Ascending aorta (tissue), 2 donors: Measurements from ENCODE around the gene PLA2G4E. TPM values are rescaled to one million over a fixed set of nuclear protein-coding genes. Genes with fewer than 3 reads are reported as not detected.

Experiments used
- DNase-seq, 2 donors: peaks; one replicate each; pipeline ENCODE4 v3.0.0-alpha.2; 2019; ENCODE audit warnings: low spot score in 2 of 2
- H3K27ac ChIP-seq, 2 donors: fragments of 200-600 bp; sonication (generic); one replicate each; pipeline ENCODE4 v1.5.1; 2016 to 2017; ENCODE audit warnings: mild to moderate bottlenecking in 1 of 2
- H3K27me3 ChIP-seq: fragments of 200-600 bp; sonication (generic); one replicate; pipeline ENCODE4 v1.5.1; 2017
- H3K36me3 ChIP-seq, 2 donors: fragments of 200-600 bp; sonication (generic); one replicate each; pipeline ENCODE4 v1.5.1; 2016
- H3K4me1 ChIP-seq, 2 donors: fragments of 200-600 bp; sonication (generic); one replicate each; pipeline ENCODE4 v1.5.1; 2016 to 2017; ENCODE audit warnings: mild to moderate bottlenecking in 1 of 2
- H3K4me3 ChIP-seq, 2 donors: fragments of 200-600 bp; sonication (generic); one replicate each; pipeline ENCODE4 v1.5.1; 2016 to 2017; ENCODE audit warnings: mild to moderate bottlenecking in 1 of 2
- H3K9me3 ChIP-seq, 2 donors: fragments of 200-600 bp; sonication (generic); one replicate each; pipeline ENCODE4 v1.5.1; 2016
- intact Hi-C: fragments of 100-400 bp; cut with DNase I; formaldehyde crosslinking; loops from one replicate; pipeline ENCODE4 v1.15.1; 2023
- total RNA-seq: library from RNA; depleted of rRNA; stranded (reverse); fragments of >200 nt; gene quantifications from one replicate; pipeline ENCODE4 v1.1.0, GENCODE V29; 2016
- TF ChIP-seq, protein P1 (sequence below), 3 experiments: fragments of 200-600 bp in 2 of 3; fragments of 450-650 bp in 1 of 3; sonication (generic) in 2 of 3; IDR thresholded peaks; one replicate each; pipeline ENCODE4 v1.5.1; 2016 to 2019; ENCODE audit warnings: antibody characterized with exemption in 3 of 3, mild to moderate bottlenecking in 1 of 3, moderate library complexity in 1 of 3

The PLA2G4E gene
- total RNA-seq, 1 donor from 2014 or later: not detected

DNA sequence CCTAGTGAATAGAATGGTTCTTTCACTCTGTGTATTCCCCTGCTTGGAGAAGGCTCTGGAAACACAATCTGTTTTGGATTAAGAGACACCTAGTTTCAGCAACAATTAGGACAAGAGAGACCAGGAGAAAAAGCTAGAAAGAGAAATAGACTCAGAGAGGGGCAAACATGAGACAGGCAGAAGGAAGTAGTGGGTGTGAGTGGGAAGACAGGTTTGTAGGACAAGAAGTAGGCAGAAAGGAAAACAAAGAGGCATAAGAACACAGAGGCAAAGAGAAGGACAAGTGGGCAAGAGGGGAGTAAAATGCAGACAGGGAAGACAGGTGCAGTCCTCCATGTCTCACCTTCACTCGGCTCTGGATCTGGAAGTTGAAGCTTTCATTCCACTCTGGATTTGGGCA, 13.5 kb downstream of the PLA2G4E start:
- H3K36me3 ChIP-seq: no peaks in the 10 kb centered on the region
- no peak overlapping the region for H3K4me3 ChIP-seq
- TF ChIP-seq, protein P1, sequence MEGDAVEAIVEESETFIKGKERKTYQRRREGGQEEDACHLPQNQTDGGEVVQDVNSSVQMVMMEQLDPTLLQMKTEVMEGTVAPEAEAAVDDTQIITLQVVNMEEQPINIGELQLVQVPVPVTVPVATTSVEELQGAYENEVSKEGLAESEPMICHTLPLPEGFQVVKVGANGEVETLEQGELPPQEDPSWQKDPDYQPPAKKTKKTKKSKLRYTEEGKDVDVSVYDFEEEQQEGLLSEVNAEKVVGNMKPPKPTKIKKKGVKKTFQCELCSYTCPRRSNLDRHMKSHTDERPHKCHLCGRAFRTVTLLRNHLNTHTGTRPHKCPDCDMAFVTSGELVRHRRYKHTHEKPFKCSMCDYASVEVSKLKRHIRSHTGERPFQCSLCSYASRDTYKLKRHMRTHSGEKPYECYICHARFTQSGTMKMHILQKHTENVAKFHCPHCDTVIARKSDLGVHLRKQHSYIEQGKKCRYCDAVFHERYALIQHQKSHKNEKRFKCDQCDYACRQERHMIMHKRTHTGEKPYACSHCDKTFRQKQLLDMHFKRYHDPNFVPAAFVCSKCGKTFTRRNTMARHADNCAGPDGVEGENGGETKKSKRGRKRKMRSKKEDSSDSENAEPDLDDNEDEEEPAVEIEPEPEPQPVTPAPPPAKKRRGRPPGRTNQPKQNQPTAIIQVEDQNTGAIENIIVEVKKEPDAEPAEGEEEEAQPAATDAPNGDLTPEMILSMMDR (IDR thresholded peaks at IDR 0.05): no peak
- no peak overlapping the region for H3K27ac ChIP-seq
- no peak for DNase-seq
- H3K27me3 ChIP-seq: no peaks in the 10 kb centered on the region
- H3K9me3 ChIP-seq: no peaks in the 10 kb centered on the region
- H3K4me1 ChIP-seq: no peaks in the 10 kb centered on the region
- intact Hi-C loops: no loop called here

GRCh38 chr15:42002333-42002732, 18.5 kb downstream of the PLA2G4E start:
- Histone ChIP-seq H3K27me3 (no peaks in the 10 kb centered on the region), H3K4me3 (no peak overlapping the region), H3K27ac (no peak overlapping the region), H3K9me3 (no peaks in the 10 kb centered on the region), H3K4me1 (no peaks in the 10 kb centered on the region), H3K36me3 (no peaks in the 10 kb centered on the region)
- no peak for DNase-seq
- TF ChIP-seq, protein P1 (IDR thresholded peaks at IDR 0.05): no peak
- intact Hi-C loops: no loop called here

DNA sequence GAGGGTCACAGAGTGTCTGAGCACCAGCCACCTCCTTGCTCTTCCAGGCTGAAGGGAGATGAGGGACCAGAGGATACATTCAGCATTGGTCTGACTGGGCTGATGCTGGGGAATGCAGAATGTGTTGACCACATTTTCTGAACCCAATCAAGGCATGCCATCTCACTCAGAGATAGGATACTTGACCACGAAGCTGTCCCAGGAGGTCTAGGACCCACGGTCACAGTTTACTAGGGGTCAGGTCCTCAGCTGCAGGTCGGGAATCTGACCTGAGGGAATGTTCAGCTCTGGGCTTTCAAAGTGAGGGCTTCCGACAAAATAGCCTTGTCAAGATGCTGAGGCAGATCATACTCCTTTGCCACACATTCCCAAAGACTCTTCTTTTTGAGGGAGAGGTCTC, 19.6 kb downstream of the PLA2G4E start:
- Histone ChIP-seq H3K9me3 (no peaks in the 10 kb centered on the region), H3K4me1 (no peaks in the 10 kb centered on the region), H3K4me3 (no peak overlapping the region), H3K27ac (no peak overlapping the region), H3K36me3 (no peaks in the 10 kb centered on the region), H3K27me3 (no peaks in the 10 kb centered on the region)
- DNase-seq: no peak
- intact Hi-C loops: no loop called here
- TF ChIP-seq, protein P1 (IDR thresholded peaks at IDR 0.05): no peak

DNA sequence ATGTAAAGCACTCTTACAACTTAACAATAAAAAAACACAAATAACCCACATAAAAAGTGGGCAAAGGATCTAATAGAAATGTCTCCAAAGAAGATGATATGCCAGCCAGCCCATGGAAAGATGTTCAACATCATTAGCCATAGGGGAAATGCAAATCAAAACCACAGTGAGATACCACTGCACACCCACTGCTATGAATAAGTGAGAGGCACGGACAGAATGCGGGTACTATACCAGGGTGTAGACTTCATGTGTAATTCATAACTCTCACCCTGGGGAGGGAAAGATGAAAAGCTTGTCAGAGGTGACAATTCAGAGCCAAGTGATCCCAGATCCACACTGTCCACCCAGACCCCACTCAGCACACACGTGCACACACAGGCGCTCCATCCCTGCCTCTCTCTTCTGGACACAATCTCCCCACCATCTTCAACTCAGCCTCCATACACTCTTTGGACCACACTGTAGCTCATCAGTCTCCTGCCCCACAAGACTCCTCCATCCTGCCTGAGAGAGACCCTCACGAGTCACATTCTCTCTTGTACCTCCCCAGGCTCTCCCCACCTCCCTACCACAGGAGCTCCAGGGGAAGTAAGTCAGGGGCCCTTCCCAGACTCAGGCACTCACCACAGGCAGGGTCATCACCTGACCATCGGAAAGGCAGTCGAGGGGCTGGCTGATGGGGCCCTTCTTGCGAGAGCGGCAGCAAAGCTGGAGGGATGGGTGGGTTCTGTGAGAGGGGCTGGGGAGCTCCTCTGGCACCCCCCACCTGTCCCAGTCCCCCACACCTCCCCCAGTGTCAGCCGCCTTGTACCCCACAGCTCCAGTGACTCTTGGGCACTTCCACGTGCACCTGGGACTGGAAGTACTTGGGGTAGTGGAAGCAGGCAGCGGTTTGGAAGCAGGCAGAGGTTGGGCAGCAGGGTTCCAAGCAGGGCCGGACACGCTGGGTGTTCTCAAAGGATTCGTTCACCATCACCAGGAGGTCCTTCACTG, 21.3 kb downstream of the PLA2G4E start:
- no peak for DNase-seq
- intact Hi-C loops: no loop called here

GRCh38 chr15:41997845-41998244, 23.0 kb downstream of the PLA2G4E start:
- no peaks in the 10 kb centered on the region for H3K36me3 ChIP-seq
- TF ChIP-seq, protein P1 (IDR thresholded peaks at IDR 0.05): no peak
- H3K27ac ChIP-seq: no peak overlapping the region
- H3K27me3 ChIP-seq: no peaks in the 10 kb centered on the region
- intact Hi-C loops: no loop called here
- no peak for DNase-seq
- H3K4me3 ChIP-seq: no peak overlapping the region
- H3K9me3 ChIP-seq: no peaks in the 10 kb centered on the region
- H3K4me1 ChIP-seq: no peaks in the 10 kb centered on the region

More for the DNA sequence above, 21.3 kb downstream of the PLA2G4E start:
- no peak overlapping the region for H3K4me3 ChIP-seq
- no peaks in the 10 kb centered on the region for H3K4me1 ChIP-seq
- TF ChIP-seq, protein P1 (IDR thresholded peaks at IDR 0.05): no peak
- no peaks in the 10 kb centered on the region for H3K27me3 ChIP-seq
- no peaks in the 10 kb centered on the region for H3K9me3 ChIP-seq
- no peak overlapping the region for H3K27ac ChIP-seq
- no peaks in the 10 kb centered on the region for H3K36me3 ChIP-seq
